GM12878 (cell line): ENCODE data around the gene DKK3. TPM values are rescaled to one million over a fixed set of nuclear protein-coding genes. Genes with fewer than 3 reads are reported as not detected.

ENCODE experiments used
- ATAC-seq: fragments of 200-7000 bp; cut with Tn5 transposase; 3 replicates; pipeline ENCODE4 v1.9.1; 2020; ENCODE audit warnings: mild to moderate bottlenecking, moderate library complexity
- BruUV-seq: library from RNA; stranded (reverse); fragments of 400-500 nt; replicated peaks from 2 replicates; lab custom pipeline; 2021; lab: Mats Ljungman, UMichigan
- CTCF ChIA-PET: fragments of 300-600 bp; sonication (Branson Sonifier 250); formaldehyde crosslinking; extraction: SDS; loops from one replicate; lab custom pipeline; 2021; ENCODE audit warnings: inconsistent platforms; lab: Yijun Ruan, JAX
- POLR2A ChIA-PET: fragments of 350-600 bp; formaldehyde crosslinking; extraction: SDS; loops from one replicate; lab custom pipeline; 2021; ENCODE audit warnings: inconsistent platforms; lab: Charles Lee
- RAD21 ChIA-PET: fragments of 300-600 bp; sonication (Branson Sonifier 250); formaldehyde crosslinking; loops from one replicate; lab custom pipeline; 2023; ENCODE audit warnings: antibody characterized with exemption; ENCODE audit not compliant: unreplicated experiment; lab: Charles Lee
- SMC1A ChIA-PET: fragments of 300-600 bp; sonication (Branson Sonifier 250); formaldehyde crosslinking; loops from one replicate; lab custom pipeline; 2023; ENCODE audit not compliant: unreplicated experiment, uncharacterized antibody; lab: Charles Lee
- DNase-seq: peaks from one replicate; pipeline ENCODE4 v3.0.0-alpha.2; 2011; ENCODE audit warnings: low read depth, low spot score
- FAIRE-seq: peaks from 3 replicates; lab custom pipeline; 2011; peaks lifted over from hg19 to GRCh38; lab: Jason Lieb, UNC
- H2AFZ ChIP-seq: 2 replicates; pipeline ENCODE4 v1.6.0; 2011; ENCODE audit warnings: low read depth, low read length, control low read depth; ENCODE audit not compliant: control insufficient read depth
- H3K27ac ChIP-seq: 2 replicates; pipeline ENCODE4 v1.5.1; 2011; ENCODE audit warnings: control low read depth; ENCODE audit not compliant: control insufficient read depth, insufficient read depth
- H3K27me3 ChIP-seq, 2 experiments: replicated peaks in 1 of 2; 2 replicates each; pipeline versions ENCODE4 v1.6.0 to v1.6.1; 2011; ENCODE audit warnings: low read length in 1 of 2; ENCODE audit not compliant: control insufficient read depth in 2 of 2, insufficient read depth in 2 of 2
- H3K36me3 ChIP-seq, 2 experiments: 2 replicates each; pipeline ENCODE4 v1.5.1; 2011; ENCODE audit warnings: low read length in 1 of 2; ENCODE audit not compliant: control insufficient read depth in 2 of 2, insufficient read depth in 2 of 2
- H3K4me1 ChIP-seq: 2 replicates; pipeline ENCODE4 v1.6.1; 2011; ENCODE audit warnings: mild to moderate bottlenecking, low read length, moderate library complexity, mixed read lengths; ENCODE audit not compliant: control insufficient read depth, insufficient read depth
- H3K4me2 ChIP-seq: 2 replicates; pipeline ENCODE4 v1.6.0; 2011; ENCODE audit warnings: control low read depth; ENCODE audit not compliant: control insufficient read depth, insufficient read depth
- H3K4me3 ChIP-seq: fragments of 200-600 bp; sonication (generic); 2 replicates; pipeline ENCODE4 v1.5.1; 2016
- H3K79me2 ChIP-seq: 2 replicates; pipeline ENCODE4 v1.6.0; 2011; ENCODE audit warnings: low read length; ENCODE audit not compliant: control insufficient read depth, insufficient read depth
- H3K9ac ChIP-seq: 2 replicates; pipeline ENCODE4 v1.8.0; 2011; ENCODE audit warnings: low read length, control low read depth, mixed read lengths; ENCODE audit not compliant: control insufficient read depth, insufficient read depth
- H3K9me3 ChIP-seq: replicated peaks from 3 replicates; pipeline ENCODE4 v1.5.1; 2011; ENCODE audit warnings: mild to moderate bottlenecking, low read length; ENCODE audit not compliant: control insufficient read depth, insufficient read depth
- H4K20me1 ChIP-seq: 2 replicates; pipeline ENCODE4 v1.6.0; 2011; ENCODE audit not compliant: control insufficient read depth, insufficient read depth
- DPF2 ChIP-seq: fragments of 450-650 bp; IDR thresholded peaks from 2 replicates; pipeline ENCODE4 v1.6.1; 2017; ENCODE audit warnings: mild to moderate bottlenecking
- FOXM1 ChIP-seq: IDR thresholded peaks from 2 replicates; pipeline ENCODE4 v1.6.1; 2012; ENCODE audit warnings: low read depth, mild to moderate bottlenecking, inconsistent platforms, low read length, moderate library complexity
- POLR2AphosphoS5 ChIP-seq: IDR thresholded peaks from 2 replicates; pipeline ENCODE4 v1.6.1; 2011; ENCODE audit warnings: mild to moderate bottlenecking, low read length, inconsistent platforms
- RUNX3 ChIP-seq: IDR thresholded peaks from 2 replicates; pipeline ENCODE4 v1.6.1; 2012; ENCODE audit warnings: low read length, inconsistent platforms
- SMAD5 ChIP-seq: IDR thresholded peaks from 2 replicates; pipeline ENCODE4 v1.6.1; 2016; ENCODE audit warnings: antibody characterized with exemption, low read depth
- YBX1 ChIP-seq: fragments of 450-650 bp; IDR thresholded peaks from 2 replicates; pipeline ENCODE4 v1.6.1; 2016; ENCODE audit warnings: antibody characterized with exemption
- WGBS: methylation state at CpG from one replicate; pipeline ENCODE4 v1.1.6; 2016; ENCODE audit warnings: low lambda C conversion rate; ENCODE audit not compliant: insufficient replicate concordance, insufficient coverage; ENCODE audit errors: missing lambda C conversion rate; 5-methylcytosine and 5-hydroxymethylcytosine counted together
- in situ Hi-C: fragments of 300-500 bp; cut with MboI; formaldehyde crosslinking; loops from 9 replicates; pipeline ENCODE4 v1.14.3; 2018; ENCODE audit warnings: mixed read lengths
- intact Hi-C: fragments of 100-400 bp; cut with micrococcal nuclease; formaldehyde crosslinking; loops from one replicate; pipeline ENCODE4 v1.14.2; 2022; ENCODE audit not compliant: unreplicated experiment
- polyA plus RNA-seq, 11 experiments: library from polyadenylated mRNA; depleted of rRNA in 4 of 11; unstranded in 6 of 11; stranded (reverse) in 5 of 11; fragments of >200 nt; fragmentation: Nextera tagmentation in 4 of 11; fragmentation: Illumina TruSeq in 1 of 11; extraction: Ambion mirVana in 4 of 11; extraction: Trizol in 1 of 11; gene quantifications; 1 replicate in 1 of 11; 2 replicates in 10 of 11; pipeline versions ENCODE4 v1.2.1 to v1.2.3, GENCODE V29; 2011 to 2016; ENCODE audit warnings: inconsistent platforms in 2 of 11, missing spikeins in 2 of 11, low read depth in 1 of 11
- total RNA-seq, 4 experiments: library from RNA; depleted of rRNA in 3 of 4; stranded (reverse); fragments of >200 nt in 3 of 4; fragmentation: Illumina TruSeq in 1 of 4; extraction: Trizol in 1 of 4; gene quantifications; 2 replicates each; pipeline versions ENCODE4 v1.2.1 to v1.2.3, GENCODE V29; 2013 to 2021
- TF ChIP-seq, protein P1 (sequence below): fragments of 450-650 bp; conservative IDR thresholded peaks from 2 replicates; pipeline ENCODE4 v1.6.1; 2017; ENCODE audit warnings: mild to moderate bottlenecking, moderate library complexity
- TF ChIP-seq, protein P2 (sequence below): fragments of 450-650 bp; IDR thresholded peaks from 2 replicates; pipeline ENCODE4 v1.6.1; 2017; ENCODE audit warnings: mild to moderate bottlenecking, moderate library complexity
- TF ChIP-seq, protein P3 (sequence below): fragments of 150-350 bp; IDR thresholded peaks from 2 replicates; pipeline ENCODE4 v1.6.1; 2014; ENCODE audit warnings: mild to moderate bottlenecking, low read depth, low read length

DKK3 gene
- total and polyA plus RNA-seq, 10 of the 15 experiments (the other 5 are each of a cell fraction or from before 2014, with no cell fraction given): 0.07 to 0.16 (median 0.15) TPM; not detected in 7

DNA sequence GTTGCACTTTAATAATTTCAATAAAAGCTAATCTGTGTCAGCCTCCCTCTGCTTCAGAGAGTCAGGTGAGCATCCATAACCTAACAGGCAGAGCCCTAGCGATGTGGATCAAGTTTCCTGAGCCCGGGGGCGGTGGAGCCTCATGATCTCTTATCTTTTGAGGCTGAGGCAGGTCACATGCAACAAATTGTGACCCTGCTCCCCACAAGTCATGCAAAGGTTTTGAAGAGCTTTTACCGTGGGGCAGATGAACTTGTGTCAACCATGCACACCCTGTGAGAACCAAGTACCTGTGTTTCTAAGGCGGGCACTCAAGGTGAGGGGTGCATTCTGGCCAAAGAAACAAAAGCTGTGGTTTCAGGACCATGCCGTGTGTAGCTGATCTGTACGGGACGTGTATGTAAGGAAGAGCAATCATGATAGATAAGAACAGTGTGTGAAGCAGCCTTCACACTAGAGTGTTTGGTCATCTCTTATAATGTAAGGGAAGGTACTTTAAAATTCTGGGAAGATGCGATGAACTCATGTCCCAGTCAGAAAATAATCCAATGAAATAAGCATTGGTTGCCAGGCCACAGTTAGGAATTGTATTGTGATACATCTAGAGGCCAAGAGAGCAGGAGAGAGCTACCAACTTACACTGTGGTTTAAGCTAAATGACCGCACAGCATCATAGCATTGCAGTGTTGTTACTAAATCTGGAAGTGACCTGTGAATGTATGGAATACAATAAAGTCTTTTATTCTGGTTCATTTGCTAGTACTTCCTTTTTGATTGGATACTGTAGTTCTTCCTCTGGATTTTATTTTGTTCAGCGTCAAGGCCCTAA, 49.8 kb downstream of the DKK3 start:
- H3K27ac ChIP-seq: no peak overlapping the region
- ATAC-seq: no peak
- H3K79me2 ChIP-seq: no peaks in the 10 kb centered on the region
- no peak for DNase-seq
- no peak overlapping the region for H3K4me3 ChIP-seq
- no peak overlapping the region for H3K4me2 ChIP-seq
- H3K4me1 ChIP-seq: peaks cover 9% of the 10 kb centered on the region
- WGBS: 97% methylated on average over 11 of the region's 11 CpGs
- no peak for FAIRE-seq
- no peaks in the 10 kb centered on the region; a peak in 1 of 4 replicates for H3K27me3 ChIP-seq
- ChIA-PET RAD21 (no interaction called here), POLR2A (no interaction called here), SMC1A (interaction anchor here (0.9 to 1.3 kb wide), 2 partner anchors 12 to 66 kb away, joined by 3 to 5 read pairs; no protein-coding TSS in a partner anchor), CTCF (interaction anchor here (0.8 to 1.9 kb wide), 4 partner anchors 8 to 170 kb away, joined by 3 to 8 read pairs (median 3); no protein-coding TSS in a partner anchor)
- H2AFZ ChIP-seq: no peak overlapping the region
- no peaks in the 10 kb centered on the region for H3K9me3 ChIP-seq
- no peaks in the 10 kb centered on the region for H4K20me1 ChIP-seq
- TF ChIP-seq, protein P1, sequence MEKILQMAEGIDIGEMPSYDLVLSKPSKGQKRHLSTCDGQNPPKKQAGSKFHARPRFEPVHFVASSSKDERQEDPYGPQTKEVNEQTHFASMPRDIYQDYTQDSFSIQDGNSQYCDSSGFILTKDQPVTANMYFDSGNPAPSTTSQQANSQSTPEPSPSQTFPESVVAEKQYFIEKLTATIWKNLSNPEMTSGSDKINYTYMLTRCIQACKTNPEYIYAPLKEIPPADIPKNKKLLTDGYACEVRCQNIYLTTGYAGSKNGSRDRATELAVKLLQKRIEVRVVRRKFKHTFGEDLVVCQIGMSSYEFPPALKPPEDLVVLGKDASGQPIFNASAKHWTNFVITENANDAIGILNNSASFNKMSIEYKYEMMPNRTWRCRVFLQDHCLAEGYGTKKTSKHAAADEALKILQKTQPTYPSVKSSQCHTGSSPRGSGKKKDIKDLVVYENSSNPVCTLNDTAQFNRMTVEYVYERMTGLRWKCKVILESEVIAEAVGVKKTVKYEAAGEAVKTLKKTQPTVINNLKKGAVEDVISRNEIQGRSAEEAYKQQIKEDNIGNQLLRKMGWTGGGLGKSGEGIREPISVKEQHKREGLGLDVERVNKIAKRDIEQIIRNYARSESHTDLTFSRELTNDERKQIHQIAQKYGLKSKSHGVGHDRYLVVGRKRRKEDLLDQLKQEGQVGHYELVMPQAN: no peak
- TF ChIP-seq RUNX3 (no peak), YBX1 (no peak), FOXM1 (no peak), SMAD5 (no peak), POLR2AphosphoS5 (no peak), DPF2 (no peak)
- TF ChIP-seq, protein P2, sequence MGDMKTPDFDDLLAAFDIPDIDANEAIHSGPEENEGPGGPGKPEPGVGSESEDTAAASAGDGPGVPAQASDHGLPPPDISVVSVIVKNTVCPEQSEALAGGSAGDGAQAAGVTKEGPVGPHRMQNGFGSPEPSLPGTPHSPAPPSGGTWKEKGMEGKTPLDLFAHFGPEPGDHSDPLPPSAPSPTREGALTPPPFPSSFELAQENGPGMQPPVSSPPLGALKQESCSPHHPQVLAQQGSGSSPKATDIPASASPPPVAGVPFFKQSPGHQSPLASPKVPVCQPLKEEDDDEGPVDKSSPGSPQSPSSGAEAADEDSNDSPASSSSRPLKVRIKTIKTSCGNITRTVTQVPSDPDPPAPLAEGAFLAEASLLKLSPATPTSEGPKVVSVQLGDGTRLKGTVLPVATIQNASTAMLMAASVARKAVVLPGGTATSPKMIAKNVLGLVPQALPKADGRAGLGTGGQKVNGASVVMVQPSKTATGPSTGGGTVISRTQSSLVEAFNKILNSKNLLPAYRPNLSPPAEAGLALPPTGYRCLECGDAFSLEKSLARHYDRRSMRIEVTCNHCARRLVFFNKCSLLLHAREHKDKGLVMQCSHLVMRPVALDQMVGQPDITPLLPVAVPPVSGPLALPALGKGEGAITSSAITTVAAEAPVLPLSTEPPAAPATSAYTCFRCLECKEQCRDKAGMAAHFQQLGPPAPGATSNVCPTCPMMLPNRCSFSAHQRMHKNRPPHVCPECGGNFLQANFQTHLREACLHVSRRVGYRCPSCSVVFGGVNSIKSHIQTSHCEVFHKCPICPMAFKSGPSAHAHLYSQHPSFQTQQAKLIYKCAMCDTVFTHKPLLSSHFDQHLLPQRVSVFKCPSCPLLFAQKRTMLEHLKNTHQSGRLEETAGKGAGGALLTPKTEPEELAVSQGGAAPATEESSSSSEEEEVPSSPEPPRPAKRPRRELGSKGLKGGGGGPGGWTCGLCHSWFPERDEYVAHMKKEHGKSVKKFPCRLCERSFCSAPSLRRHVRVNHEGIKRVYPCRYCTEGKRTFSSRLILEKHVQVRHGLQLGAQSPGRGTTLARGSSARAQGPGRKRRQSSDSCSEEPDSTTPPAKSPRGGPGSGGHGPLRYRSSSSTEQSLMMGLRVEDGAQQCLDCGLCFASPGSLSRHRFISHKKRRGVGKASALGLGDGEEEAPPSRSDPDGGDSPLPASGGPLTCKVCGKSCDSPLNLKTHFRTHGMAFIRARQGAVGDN: no peak
- TF ChIP-seq, protein P3, sequence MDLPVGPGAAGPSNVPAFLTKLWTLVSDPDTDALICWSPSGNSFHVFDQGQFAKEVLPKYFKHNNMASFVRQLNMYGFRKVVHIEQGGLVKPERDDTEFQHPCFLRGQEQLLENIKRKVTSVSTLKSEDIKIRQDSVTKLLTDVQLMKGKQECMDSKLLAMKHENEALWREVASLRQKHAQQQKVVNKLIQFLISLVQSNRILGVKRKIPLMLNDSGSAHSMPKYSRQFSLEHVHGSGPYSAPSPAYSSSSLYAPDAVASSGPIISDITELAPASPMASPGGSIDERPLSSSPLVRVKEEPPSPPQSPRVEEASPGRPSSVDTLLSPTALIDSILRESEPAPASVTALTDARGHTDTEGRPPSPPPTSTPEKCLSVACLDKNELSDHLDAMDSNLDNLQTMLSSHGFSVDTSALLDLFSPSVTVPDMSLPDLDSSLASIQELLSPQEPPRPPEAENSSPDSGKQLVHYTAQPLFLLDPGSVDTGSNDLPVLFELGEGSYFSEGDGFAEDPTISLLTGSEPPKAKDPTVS: no peak
- intact Hi-C loops (no loop called here), in situ Hi-C loops (no loop called here)
- no TSS peak for BruUV-seq
- H3K36me3 ChIP-seq: peaks cover 0 to 21% of the 10 kb centered on the region in 2 experiments
- no peak overlapping the region for H3K9ac ChIP-seq
